ENCODE results near the gene MMP14.

The MMP14 gene

DNA sequence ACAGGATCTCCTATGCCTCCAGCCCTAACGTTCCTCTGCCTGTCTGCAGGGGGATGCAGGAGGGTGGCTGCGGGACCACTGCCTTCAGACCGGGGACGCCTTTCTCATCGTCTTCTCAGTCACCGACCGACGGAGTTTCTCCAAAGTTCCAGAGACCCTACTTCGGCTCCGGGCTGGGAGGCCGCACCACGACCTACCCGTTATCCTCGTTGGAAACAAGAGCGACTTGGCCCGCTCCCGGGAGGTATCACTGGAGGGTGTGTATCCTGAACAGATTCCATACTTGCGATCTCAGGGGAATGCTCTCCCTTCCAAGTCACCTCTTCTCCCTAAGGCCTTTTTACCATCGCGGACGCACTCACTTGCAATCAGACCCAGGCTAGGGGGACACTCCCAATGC is 49.6 kb downstream of the MMP14 start:
- no peak for DNase-seq

DNA sequence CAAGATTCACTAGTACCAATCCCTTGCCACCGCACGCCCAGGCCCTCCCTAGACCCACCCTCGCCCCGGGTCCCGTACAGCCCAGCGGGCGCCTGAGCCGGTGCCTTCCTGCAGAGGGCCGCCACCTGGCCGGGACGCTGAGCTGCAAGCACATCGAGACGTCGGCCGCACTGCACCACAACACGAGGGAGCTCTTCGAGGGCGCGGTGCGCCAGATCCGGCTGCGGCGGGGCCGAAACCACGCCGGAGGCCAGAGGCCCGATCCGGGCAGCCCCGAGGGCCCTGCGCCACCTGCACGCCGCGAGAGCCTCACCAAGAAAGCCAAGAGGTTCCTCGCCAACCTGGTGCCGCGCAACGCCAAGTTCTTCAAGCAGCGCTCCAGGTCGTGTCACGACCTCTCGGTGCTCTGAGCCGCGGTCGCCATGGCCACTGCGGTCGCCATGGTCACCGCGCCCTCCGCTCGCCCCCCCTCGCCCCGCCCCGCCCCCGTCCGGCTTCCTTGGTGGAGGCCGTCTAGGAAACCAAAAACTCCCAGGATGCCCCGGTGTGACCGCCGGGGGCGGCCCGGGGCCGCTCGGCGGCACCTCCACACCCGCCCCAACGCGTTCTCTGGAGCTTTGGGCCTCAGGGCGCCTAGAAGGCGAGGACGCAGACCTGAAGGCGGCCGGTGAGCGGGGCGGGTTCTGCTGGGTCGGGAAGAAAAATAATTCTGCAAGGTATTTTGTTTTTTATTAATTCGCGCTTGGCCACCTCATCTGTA is 50.3 kb downstream of the MMP14 start:
- DNase-seq = peak; percentile 69

- peak; percentile 44 for DNase-seq
Measured at GRCh38 chr14:22887260-22887989, 51.0 kb downstream of the MMP14 start.

- DNase-seq = peak; percentile 45
Measured at GRCh38 chr14:22887990-22888378, 51.6 kb downstream of the MMP14 start.

DNA sequence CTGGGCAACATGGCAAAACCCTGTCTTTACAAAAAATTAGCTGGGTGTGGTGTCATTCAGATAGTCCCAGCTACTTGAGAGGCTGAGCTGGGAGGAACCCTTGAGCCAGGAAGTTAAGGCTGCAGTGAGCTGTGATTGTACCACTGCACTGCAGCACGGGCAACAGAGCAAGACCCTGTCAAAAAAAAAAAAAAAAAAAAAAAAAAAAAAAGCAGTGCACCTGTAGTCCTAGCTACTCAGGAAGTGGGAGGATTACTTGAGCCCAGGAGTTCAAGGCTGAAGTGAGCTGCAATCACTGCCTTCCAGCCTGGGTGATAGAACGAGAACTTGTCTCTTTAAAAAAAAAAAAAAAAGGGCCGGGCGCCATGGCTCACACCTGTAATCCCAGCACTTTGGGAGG is 52.3 kb downstream of the MMP14 start:
- DNase-seq = no peak

GRCh38 chr14:22890416-22890815 is 54.0 kb downstream of the MMP14 start:
- no peak for DNase-seq

DNA sequence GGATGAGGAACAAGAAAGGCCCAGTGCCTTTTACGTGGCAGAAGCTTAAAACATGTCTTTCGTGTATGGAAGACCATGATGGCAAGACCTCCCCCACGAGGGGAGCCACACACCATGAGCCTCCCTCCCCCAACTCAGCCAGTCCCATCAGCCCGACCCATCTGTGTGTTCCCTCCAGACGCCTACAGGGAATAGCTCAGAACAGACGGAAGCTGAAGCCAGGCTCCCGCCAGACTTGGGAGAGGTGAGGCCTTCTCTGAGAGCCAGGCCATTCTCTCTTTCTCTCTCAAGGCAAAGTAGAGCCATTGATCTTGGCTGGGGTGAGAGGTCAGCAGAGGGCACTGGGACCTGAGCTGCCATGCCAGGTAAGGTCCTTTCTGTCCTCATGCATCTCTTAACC is 56.1 kb downstream of the MMP14 start:
- no peak for DNase-seq

DNA sequence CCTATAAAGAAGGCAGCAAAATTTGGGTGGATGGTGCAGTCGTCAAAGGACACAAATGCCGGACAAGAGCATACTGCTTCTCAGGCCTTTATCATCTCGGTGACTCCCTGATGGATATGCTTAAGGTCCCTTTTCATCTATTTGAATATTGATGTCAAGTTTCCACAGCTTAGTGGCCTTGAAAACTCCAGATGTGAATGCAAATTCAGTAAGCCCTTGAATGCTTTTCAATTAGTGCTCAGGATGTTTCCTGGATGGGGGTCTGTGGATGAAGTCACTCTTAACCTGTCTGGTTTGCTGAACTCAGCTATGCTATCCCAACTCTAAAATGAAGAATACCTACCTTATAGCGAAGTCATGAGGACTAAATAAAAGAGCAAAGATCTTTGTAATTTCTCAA is 57.3 kb downstream of the MMP14 start:
- DNase-seq = no peak

GRCh38 chr14:22895402-22895801 is 59.0 kb downstream of the MMP14 start:
- no peak for DNase-seq

DNA sequence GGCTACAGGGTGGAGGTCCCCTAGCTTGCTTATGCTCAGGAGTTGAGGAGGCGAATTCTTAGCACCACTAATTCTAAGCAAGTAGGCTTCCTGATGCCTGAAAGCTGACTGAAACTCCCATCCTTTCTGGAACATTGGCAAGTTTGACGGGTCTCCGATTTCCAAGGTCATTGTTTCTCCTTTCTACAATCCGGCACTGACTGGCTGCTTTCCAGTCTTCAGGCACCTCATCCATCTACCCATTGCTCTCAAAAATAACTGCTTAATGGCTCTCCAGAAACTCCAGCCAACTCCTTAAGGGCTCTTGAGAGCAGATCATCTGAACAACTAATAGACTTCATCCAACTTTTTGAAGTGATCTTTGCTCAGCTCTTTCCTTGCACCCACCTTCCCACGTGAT is 60.0 kb downstream of the MMP14 start:
- DNase-seq = no peak

- no peak for DNase-seq
Measured at GRCh38 chr14:22896760-22897159, 60.4 kb downstream of the MMP14 start.

DNA sequence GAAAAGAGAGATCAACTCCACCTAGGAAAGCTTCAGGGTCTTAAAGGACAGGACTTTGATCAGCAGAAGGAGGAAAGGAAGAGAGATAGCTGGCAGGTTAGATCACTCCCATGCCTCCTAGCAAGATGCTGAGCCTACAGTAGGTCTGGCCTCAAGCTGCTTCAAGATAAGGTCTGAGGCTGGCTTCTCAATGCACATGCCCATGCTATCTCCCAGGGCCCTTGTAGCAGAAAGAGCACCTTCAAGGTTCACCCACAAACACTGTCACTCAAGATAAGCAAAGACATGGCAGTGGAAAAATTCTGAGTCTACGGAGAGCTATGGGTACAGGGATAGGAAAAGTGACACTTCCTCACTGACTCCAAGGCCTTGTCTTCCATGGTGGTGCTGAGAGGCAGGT is 61.0 kb downstream of the MMP14 start:
- no peak for DNase-seq

Data from stimulated activated CD4-positive, alpha-beta T cell treated with anti-CD3 and anti-CD28 coated beads, Interleukin-1b, Interleukin-23, amount 100 ng/mL, for 48 hours (primary cell).